ENCODE results near the gene CD7. TPM values are rescaled to one million over a fixed set of nuclear protein-coding genes. Genes with fewer than 3 reads are reported as not detected.

The CD7 gene
- total RNA-seq, 1 experiment from 2014 or later = not detected

DNA sequence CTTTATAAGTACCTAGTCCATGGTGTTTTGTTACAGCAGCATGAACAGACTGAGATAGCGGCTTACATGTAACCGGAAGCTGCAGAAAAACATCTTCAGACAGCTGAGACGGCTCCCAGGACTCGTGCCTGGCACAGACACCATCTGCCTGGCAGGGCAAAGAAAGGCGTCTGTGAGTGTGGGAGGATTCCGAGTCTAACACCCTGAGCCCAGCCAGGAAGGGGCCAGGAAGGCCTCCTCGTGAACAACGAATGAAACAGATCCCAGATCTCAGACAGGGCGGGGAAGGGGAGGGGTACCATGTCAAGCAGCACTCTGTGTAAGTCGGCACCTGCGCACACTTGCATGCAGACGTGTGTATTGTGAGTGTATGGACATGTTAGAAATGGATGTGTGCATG is 39.6 kb downstream of the CD7 start:
- no peak for DNase-seq
- CTCF ChIA-PET = no interaction called here
- H3K27me3 Mint-ChIP-seq (ENCODE audit: unreplicated experiment) = no peaks in the 10 kb centered on the region
- H3K4me1 Mint-ChIP-seq (ENCODE audit: low read depth, unreplicated experiment) = peaks cover 62% of the 10 kb centered on the region
- intact Hi-C loops (cut with micrococcal nuclease; ENCODE audit: unreplicated experiment) = no loop called here
- no peak for TF ChIP-seq CTCF (IDR thresholded peaks at IDR 0.05; ENCODE audit: unreplicated experiment)
- no peak overlapping the region for H3K27ac Mint-ChIP-seq (ENCODE audit: unreplicated experiment)
- peaks cover 26% of the 10 kb centered on the region for H3K36me3 Mint-ChIP-seq (ENCODE audit: insufficient read depth, unreplicated experiment)
- no peak overlapping the region for H3K4me3 Mint-ChIP-seq (ENCODE audit: low read depth, unreplicated experiment)
- no TSS peak for BruUV-seq (replicated peaks)
- no peaks in the 10 kb centered on the region for H3K9me3 Mint-ChIP-seq (ENCODE audit: low read depth, unreplicated experiment)

DNA sequence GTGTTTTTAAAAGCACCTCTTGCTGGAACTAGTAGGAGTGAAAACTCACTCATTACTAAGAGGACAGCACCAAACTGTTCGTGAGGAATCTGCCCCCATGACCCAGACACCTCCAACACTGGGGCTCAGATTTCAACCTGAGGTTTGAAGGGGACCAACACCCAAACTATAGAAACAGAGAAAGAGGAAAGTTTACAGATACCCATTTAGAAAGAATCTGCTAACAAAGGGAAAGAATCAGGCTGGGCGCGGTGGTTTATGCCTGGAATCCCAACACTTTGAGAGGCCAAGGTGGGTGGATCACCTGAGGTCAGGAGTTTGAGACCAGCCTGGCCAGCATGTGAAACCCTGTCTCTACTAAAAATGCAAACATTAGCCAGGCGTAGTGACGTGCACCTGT is 40.5 kb downstream of the CD7 start:
- Mint-ChIP-seq H3K36me3 (ENCODE audit: insufficient read depth, unreplicated experiment) (peaks cover 35% of the 10 kb centered on the region), H3K27ac (ENCODE audit: unreplicated experiment) (peak overlapping the region; percentile 3), H3K9me3 (ENCODE audit: low read depth, unreplicated experiment) (no peaks in the 10 kb centered on the region), H3K4me3 (ENCODE audit: low read depth, unreplicated experiment) (peak overlapping the region; percentile 11), H3K27me3 (ENCODE audit: unreplicated experiment) (no peaks in the 10 kb centered on the region), H3K4me1 (ENCODE audit: low read depth, unreplicated experiment) (peaks cover 69% of the 10 kb centered on the region)
- intact Hi-C loops (cut with micrococcal nuclease; ENCODE audit: unreplicated experiment) = no loop called here
- no TSS peak for BruUV-seq (replicated peaks)
- TF ChIP-seq CTCF (IDR thresholded peaks at IDR 0.05; ENCODE audit: unreplicated experiment) = no peak
- peak; percentile 35 for DNase-seq
- CTCF ChIA-PET = no interaction called here

GRCh38 chr17:82275326-82275725 is 42.1 kb downstream of the CD7 start:
- H3K36me3 Mint-ChIP-seq (ENCODE audit: insufficient read depth, unreplicated experiment) = peaks cover 42% of the 10 kb centered on the region
- no TSS peak for BruUV-seq (replicated peaks)
- no peak for TF ChIP-seq CTCF (IDR thresholded peaks at IDR 0.05; ENCODE audit: unreplicated experiment)
- no peak overlapping the region for H3K4me3 Mint-ChIP-seq (ENCODE audit: low read depth, unreplicated experiment)
- H3K9me3 Mint-ChIP-seq (ENCODE audit: low read depth, unreplicated experiment) = no peaks in the 10 kb centered on the region
- intact Hi-C loops (cut with micrococcal nuclease; ENCODE audit: unreplicated experiment) = no loop called here
- peaks cover 62% of the 10 kb centered on the region for H3K4me1 Mint-ChIP-seq (ENCODE audit: low read depth, unreplicated experiment)
- CTCF ChIA-PET = no interaction called here
- no peak for DNase-seq
- H3K27me3 Mint-ChIP-seq (ENCODE audit: unreplicated experiment) = no peaks in the 10 kb centered on the region
- H3K27ac Mint-ChIP-seq (ENCODE audit: unreplicated experiment) = peak overlapping the region; percentile 6

- TF ChIP-seq CTCF (IDR thresholded peaks at IDR 0.05; ENCODE audit: unreplicated experiment) = no peak
- Mint-ChIP-seq H3K27me3 (ENCODE audit: unreplicated experiment) (no peaks in the 10 kb centered on the region), H3K27ac (ENCODE audit: unreplicated experiment) (peak overlapping the region; percentile 100), H3K36me3 (ENCODE audit: insufficient read depth, unreplicated experiment) (peaks cover 49% of the 10 kb centered on the region), H3K4me1 (ENCODE audit: low read depth, unreplicated experiment) (peaks cover 71% of the 10 kb centered on the region), H3K9me3 (ENCODE audit: low read depth, unreplicated experiment) (no peaks in the 10 kb centered on the region), H3K4me3 (ENCODE audit: low read depth, unreplicated experiment) (peak overlapping the region; percentile 79)
- no TSS peak for BruUV-seq (replicated peaks)
- CTCF ChIA-PET = interaction anchor here (0.6 to 1.3 kb wide), 2 partner anchors 17 to 52 kb away, joined by 3 to 4 read pairs; no protein-coding TSS in a partner anchor
- intact Hi-C loops (cut with micrococcal nuclease; ENCODE audit: unreplicated experiment) = no loop called here
- no peak for DNase-seq
Measured at GRCh38 chr17:82274134-82275020, 43.0 kb downstream of the CD7 start.

Measured in Calu3 (cell line).